ENCODE results near the gene ARMC3.
A peak's percentile ranks its signal among the peaks of the same experiment; 100 is the strongest.
"Not testable (repeated sequence)": the region's sequence is repeated elsewhere in the genome, so short reads cannot be mapped to it uniquely, and the experiment has no call there.

ARMC3 gene, protein sequence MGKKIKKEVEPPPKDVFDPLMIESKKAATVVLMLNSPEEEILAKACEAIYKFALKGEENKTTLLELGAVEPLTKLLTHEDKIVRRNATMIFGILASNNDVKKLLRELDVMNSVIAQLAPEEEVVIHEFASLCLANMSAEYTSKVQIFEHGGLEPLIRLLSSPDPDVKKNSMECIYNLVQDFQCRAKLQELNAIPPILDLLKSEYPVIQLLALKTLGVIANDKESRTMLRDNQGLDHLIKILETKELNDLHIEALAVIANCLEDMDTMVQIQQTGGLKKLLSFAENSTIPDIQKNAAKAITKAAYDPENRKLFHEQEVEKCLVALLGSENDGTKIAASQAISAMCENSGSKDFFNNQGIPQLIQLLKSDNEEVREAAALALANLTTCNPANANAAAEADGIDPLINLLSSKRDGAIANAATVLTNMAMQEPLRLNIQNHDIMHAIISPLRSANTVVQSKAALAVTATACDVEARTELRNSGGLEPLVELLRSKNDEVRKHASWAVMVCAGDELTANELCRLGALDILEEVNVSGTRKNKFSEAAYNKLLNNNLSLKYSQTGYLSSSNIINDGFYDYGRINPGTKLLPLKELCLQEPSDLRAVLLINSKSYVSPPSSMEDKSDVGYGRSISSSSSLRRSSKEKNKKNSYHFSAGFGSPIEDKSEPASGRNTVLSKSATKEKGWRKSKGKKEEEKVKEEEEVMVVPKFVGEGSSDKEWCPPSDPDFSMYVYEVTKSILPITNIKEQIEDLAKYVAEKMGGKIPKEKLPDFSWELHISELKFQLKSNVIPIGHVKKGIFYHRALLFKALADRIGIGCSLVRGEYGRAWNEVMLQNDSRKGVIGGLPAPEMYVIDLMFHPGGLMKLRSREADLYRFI

DNA sequence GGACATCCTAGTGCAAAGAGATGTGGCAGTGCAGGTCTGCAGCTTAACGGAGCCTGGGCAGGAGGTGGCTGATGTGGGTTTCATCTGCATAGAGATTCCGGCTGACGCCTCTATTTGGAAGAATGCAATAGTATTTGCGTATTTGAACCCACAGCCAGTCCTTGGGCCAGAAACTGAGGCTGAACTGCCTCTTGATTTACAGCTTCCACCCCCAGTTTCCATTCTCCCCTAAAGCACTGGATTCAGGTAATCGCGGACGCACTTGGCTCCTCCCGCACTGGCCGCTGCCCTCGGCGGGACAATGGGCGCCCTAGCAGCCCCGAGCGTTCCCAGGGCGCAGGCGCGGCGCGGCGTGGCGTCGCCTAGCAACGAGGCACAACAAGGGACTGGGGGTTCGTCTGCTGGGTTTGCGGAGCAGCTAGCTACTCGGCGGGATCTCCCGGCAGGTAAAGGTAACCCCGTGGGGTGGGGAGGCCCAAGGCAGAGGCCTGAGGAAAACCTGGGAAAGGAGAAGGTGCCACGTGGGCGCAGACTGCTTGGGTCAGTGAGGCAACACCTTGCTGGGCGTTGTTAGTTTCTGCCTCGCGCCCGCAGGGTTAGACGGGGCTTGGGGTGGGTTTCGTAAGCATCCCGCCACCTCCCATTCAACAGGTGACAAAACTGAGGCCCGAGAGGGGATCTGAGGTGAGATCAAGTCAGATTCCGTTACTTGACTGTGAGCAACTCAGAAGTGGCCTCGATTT is at the start of gene ARMC3:
ARMC3 (plus strand) TSS at position 393 of the 743 bp plus-strand sequence. CDS start 3,944 bp downstream, outside the sequence.
- peak; percentile 56 for DNase-seq

DNA sequence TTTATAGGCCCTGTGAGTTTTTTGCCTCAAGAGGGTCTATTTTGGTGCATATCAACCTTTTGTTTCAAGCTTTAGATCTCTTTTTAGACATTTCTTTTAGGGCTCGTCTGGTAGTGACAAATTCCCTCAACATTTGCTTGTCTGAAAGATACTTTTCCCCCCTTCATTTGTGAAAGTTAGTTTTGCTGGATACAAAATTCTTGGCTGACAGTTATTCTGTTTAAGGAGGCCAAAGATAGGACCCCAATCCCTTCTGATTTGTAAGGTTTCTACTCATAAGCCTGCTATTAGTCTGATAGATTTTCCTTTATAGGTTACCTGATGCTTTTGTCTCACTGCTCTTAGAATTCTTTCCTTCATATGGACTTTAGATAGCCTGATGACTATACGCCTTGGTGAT is 36.1 kb upstream of the ARMC3 start:
- no peak for DNase-seq

DNA sequence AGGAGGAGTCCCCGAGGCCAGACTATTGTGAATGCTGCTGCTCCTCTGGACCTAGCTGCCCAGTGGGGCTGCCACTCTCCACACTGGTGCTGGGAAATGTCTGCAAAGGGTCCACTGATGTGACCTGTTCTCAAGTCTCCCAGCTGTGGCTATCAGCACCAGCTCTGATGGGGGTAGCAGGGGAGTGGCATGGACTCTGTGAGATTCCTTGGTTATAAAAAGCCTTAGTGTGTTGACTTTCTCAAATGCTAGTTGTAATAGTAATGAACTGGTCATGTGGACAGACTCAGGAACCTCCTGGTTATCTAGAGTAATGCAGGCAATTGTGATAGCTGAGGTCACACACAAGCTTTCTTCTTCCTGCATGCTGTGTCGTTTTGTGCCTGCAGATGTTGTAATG is 34.1 kb upstream of the ARMC3 start:
- no peak for DNase-seq

DNA sequence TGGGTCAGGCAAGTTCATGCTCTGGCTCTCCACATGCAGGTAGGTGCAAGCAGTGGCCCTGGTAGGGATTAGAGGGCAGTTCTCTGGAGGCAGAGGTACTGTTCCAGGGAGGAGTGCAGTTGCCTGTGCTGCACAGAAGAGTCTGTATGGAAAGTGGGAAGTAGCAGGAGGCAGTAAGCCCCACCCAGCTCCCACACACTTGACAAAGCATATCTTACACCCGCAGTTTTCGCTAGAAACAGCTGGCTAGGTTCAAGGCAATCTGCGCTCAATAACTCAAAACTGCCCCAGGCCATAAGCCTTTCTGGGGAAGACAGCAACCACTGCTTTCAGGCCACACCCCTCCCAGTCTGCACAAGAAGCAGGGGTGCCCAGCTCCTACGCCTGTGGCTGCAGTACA is 33.1 kb upstream of the ARMC3 start:
- DNase-seq: no peak

DNA sequence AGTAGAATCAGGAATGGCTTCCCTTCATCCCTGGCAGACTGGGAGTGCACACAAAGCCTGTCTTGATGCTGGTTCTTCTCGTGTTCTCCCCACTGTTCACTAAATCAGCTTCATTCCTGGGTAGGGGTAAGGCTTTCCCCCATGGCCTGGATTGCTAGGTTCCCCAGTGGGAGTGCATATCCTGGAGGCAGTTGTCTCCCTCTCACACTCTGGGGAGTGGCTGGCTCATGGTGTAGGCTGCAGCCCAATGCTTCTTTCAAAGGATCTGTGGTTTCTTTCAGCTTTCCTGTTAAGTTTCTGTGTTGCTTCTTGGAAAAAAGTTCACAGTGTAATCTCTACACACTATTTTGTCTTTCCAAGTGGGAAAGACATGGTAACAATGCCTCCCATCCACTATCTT is 32.6 kb upstream of the ARMC3 start:
- no peak for DNase-seq

DNA sequence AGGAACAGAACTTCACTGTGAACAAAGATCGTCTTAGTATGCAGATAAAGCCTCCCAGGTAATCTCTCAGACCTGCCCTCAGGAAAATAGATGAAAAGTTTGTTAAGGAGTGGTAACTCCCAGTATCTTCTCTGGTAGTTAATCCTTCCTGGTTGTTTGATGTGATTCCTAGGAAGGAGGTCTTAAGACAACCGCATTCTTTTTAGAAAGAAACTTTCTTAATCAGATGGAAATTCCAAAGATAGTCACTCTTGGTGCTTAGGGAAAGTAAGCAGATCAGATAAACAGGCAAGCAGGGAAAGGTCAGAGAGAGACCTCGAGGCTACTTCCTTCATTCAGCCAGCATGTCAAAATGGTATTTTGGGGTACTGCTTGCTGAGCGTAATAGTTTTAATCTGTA is 30.5 kb upstream of the ARMC3 start:
- no peak for DNase-seq

DNA sequence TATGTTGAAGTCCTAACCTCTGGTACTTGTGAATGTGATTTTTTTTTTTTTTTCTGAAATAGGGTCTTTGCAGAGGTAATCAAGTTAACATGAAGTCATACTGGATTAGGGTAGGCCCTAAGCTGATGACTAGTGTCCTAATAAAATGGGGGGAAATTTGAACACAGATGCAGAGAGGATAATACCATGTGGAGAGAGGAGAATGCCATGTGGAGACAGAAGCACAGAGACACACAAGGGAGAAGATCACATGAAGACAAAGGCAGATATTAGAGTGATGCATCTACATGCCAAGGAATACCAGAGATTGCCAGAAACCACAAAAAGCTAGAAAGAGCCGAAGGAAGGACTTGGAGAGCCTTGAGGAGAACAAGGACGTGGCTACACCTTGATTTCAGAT is 28.5 kb upstream of the ARMC3 start:
- no peak for DNase-seq

DNA sequence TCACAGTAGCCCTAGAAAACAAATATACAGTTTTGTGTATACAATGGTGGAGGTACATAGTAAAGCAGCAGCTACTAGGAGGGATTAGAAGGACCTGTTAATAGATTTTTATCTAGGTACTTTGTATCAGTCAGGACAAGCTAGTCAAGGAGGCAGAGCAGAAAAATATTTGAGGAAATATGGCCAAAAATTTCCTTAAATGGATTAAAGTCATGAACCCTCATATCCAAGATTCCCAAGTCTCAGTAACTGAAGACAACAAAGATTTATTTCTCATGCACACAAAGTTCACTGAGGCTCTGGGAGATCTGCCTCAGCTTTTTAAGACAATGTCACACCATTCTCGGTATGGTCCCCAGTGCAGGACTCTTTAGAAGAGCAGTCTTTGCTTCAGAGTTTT is 28.1 kb upstream of the ARMC3 start:
- no peak for DNase-seq

DNA sequence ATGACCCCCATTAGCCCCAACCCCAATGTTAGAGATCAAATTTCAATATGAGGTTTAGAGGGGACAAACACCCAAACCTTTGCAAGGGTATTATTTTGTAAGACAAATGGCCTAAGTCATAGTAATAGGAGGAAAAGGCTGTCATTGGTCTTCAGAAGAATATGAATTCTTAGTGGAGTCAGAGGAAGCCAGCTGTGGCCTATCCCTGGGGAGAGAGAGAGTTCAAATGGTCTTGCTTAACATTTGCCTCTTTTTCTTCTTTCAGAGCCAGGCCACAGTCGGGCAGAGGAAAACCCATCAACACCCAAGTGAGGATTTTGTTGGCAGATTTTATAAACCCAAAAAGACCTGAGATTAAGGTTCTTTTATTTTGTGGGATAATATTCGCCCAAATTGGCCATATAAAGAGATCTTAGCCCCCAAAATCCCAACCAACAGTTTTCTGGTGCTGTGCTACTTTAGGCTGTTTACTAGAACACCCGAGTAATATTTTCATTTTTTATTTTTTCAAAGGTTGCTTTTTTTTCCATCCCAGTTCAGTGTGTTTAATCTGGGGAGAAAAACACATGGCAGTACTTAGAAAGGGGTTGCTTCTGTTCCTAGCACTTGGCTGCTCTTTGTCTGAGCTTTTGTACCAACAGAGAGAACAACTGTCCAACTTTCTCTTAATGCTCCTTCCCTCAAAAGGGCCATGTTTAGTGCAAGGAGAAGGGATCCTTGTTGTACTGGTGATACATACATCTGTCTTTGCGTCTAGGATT is 26.8 kb upstream of the ARMC3 start:
- no peak for DNase-seq

DNA sequence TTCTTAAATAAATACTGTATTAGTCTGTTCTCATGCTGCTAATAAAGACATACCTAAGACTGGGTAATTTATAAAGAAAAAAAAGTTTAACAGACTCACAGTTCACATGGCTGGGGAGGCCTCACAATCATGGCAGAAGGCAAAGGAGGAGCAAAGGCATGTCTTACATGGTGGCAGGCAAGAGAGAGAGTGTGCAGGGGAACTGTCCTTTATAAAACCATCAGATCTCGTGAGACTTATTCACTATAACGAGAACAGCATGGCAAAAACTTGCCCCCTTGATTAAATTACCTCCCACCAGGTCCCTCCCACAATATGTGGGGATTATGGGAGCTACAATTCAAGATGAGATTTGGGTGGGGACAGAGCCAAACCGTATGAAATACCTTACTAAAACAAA is 25.7 kb upstream of the ARMC3 start:
- not testable (repeated sequence) for DNase-seq

DNA sequence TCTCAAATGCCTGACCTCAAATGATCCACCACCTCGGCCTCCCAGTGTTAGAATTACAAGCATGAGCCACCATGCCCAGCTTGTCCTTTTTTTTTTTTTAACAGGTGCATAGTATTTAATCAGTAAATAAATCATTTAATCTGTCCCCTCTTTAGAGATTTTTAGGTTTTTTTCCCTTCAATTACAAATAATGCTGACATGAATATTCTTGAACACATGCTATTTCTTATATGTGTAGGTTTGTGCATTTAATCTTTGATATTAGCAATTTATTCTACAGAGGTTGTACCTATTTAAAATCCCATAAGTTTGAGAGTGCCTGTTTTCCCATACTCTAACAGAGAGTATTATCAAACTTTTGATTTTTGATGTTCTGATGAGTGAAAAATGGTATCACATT is 24.2 kb upstream of the ARMC3 start:
- no peak for DNase-seq

DNA sequence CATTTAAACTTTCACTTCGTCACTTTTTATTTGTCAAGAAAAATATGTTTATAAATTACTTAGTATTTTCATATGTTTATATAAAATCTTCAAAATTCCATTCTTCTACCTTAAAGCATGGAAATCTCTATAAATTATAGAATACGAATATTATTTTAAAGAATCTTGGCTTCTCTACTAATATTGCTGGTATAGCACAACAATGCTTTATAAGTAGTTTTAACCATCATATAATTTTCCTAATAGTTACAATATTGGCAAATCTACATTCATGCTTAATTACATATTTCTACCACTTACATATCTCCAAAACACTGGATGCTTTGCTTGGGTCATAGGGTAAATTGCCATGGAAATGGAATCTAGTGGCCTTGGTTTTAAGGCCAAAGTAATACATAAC is 21.1 kb upstream of the ARMC3 start:
- no peak for DNase-seq

DNA sequence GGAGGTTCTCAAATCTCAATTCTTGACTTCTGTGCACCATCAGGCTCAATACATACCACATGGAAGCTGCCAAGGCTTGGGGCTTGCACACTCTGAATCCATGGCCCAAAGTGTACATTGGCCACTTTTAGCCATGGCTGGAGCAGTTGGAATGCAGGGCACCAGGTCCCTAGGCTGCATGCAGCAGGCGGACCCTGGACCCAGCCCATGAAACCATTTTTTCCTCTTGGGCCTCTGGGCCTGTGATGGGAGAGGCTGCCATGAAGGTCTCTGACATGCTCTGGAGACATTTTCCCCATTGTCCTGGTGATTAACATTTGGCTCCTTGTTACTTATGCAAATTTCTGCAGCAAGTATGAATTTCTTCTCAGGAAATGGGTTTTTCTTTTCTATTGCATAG is 19.0 kb upstream of the ARMC3 start:
- no peak for DNase-seq

DNA sequence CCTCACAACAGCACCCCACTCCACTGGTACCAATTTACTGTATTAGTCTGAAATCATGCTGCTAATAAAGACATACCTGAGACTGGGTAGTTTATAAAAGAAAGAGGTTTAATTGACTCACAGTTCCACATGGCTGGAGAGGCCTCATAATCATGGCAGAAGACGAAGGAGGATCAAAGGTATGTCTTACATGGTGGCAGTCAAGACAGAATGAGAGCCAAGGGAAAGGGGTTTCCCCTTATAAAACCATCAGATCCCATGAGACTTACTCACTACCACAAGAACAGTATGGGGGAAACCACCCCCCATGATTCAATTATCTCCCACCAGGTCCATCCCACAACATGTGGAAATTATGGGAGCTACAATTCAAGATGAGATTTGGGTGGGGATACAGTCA is 18.2 kb upstream of the ARMC3 start:
- not testable (repeated sequence) for DNase-seq

DNA sequence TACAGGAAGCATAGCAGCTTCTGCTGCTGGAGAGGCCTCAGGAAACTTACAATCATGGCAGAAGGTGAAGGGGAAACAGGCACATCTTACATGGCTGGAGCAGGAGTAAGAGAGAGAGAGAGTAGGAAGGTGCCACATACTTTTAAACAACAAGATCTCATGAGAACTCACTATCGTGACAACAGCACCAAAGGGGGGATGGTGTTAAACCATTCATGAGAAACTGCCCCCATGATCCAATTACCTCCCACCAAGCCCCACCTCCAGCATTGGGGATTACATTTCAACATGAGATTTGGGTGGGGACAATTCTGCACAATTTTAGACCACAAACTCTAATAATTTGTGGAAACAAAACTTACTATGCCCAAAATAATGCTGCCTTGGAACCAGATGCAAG is 16.8 kb upstream of the ARMC3 start:
- no peak for DNase-seq

DNA sequence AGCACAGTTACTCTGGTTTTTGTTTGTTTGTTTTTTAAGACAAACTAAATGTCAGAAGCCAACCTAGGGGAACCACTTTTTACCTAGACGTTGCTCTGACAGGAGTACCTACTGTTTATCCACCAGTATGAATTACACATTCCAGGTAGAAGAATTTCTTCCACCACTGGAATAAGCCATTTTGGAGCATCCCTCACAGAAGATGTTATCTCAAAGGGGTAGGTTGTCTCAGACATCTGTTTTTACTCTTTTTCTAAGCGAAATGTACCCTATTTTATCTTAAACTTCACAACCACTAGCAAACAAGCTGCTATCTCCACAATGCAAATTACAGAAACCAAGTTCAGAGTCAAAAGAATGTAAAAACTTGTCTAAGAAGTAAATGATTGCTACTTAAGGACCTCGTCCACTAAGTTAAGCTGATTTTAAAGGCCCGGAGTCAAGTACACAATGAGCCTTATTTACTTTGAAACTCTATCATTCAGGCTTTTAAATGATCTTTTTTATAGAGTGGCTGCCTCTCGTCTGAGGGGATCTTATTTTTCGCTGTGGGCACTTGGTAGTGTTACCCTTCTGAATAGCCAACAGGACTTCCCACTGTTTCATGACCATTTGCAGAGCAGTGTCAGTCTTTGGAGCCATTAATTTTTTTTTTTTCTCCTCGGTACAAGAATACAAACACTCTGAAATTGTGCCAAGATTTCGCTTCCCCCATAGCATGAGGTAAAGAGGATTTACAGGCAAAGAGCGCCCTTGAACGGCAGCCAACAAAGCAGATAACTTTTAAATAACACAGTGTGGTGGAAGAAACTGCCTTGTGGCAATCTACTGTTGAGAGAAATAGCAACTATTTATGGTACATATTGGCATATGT is 15.7 kb upstream of the ARMC3 start:
- DNase-seq: peak; percentile 64

DNA sequence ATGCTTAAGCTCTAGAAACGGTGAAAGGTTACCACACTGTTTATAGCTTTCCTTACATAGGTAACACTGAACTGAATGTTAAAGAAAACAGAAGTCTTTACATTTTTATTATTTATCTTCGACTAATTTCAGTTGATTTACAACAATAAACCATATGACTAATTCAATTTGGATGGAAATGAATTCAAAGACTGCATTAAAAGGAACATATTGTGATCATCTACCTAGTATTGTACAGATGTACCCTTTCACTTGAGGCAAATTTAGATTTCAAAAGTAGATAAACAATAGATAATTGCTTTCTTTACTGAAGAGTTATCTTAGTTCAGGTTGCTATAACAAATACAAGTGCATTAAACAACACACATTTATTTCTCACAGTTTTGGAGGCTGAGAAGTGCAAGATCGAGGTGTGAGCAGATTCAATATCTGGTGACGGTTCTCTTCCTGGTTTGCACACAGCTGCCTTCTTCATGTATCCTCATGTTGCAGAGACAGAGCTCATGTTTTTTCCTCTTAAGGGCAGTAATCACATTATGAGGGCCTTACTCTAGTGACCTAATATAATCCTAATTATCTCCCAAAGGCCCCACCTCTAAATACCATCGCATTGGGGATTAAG is 15.0 kb upstream of the ARMC3 start:
- DNase-seq: peak; percentile 26

DNA sequence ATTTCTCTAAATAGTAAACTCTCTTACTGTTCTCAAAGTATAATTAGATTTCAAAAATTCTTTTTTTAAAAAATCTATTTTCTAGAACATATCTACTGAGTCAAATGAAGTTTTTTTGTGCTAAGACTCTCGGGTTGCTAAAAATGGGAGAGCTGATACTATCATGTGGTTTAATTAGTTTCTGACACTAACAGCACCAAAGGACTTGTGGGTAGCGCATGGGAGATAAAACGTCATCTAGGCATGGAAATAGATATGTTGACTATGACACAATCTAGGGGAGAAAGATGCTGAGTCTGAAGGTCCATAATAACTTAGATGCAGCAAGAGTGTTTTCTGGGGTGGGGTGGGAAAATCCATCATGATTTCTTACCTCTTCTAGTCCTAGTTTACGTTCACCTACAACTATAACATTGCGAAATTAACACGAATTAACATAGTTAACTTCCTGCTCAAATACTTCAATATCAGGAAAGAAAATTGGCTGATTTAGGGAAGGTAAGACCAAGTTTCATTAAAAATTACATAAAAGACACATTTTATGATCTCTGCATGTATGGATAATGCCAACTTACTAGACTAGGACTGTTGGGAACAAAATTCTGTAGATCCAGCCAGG is 14.3 kb upstream of the ARMC3 start:
- DNase-seq: no peak

DNA sequence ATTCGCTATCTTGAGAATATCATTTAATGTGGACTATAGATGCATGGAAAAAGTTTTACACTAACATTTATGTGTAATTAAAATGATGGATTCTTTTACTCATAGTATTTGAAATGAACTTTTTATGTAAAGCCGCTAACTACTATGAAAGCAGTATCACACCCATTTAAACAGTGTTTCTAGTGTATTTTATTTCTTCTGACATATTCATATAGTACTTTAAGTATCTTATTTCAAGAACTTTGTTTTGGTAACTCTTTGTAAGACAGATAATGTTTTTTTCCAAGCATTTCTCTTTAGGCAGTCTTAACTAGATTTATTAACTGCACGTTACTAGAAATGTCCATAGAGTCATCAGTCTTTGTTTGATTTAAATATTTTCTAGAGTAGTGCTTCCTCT is 12.5 kb upstream of the ARMC3 start:
- no peak for DNase-seq

DNA sequence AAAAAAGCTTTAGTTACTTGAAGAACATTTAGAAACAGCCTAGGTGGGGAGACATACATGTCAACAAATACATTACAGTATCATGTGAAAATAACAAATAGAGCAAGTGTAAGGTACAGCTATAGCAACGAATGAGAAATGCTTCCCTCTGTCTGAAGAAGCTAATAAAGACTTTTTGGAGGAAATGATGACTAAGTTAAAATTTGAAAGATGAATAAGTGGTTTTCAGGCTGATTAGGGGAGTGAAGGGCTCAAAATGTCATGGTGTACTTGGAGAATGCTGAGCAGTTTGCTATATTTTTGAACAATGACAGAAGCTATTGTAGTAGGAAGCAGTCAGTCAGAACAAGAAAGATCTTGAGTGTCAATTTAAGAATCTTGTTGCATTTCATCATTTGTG is 2.8 kb upstream of the ARMC3 start:
- no peak for DNase-seq

DNA sequence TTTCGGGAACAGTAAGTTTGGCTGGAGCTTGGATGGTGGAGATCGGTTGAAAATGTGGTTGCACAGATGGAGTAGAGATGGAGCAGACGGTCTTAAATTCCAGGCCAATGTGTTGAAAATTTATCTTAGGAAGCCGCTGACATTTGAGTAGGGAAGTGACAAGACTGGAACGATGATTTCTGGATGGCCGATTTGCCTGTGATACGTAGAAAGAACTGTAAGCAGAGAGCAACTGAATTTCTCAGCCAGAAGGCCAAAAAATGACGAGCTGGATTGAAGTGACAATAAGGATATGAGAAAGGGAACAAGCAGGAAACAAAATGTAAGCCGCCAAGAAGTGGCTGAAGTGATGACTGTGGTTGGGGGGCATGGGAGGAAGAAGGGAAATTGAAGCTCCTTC is 687 bp upstream of the ARMC3 start:
- no peak for DNase-seq
